ENCODE results near the gene PMEPA1. TPM values are rescaled to one million over a fixed set of nuclear protein-coding genes. Genes with fewer than 3 reads are reported as not detected.

PMEPA1 gene
- total RNA-seq, 6 donors from 2014 or later: 2.1 to 60.9 (median 17.6) TPM

- 2 to 23% methylated on average over 21 to 56 of the region's 108 CpGs for WGBS, 2 donors
- peaks cover 28 to 56% (median 43%) of the 10 kb centered on the region in 4 donors for H3K4me1 ChIP-seq
- no peaks in the 10 kb centered on the region for H3K9me3 ChIP-seq
- TF ChIP-seq EP300 (IDR thresholded peaks at IDR 0.05) (no peak), POLR2AphosphoS5 (IDR thresholded peaks at IDR 0.05) (peak in 1 of 2 donors; percentile 13), CTCF (IDR thresholded peaks at IDR 0.05) (no peak), POLR2A (IDR thresholded peaks at IDR 0.05) (no peak)
- no peaks in the 10 kb centered on the region for H3K27me3 ChIP-seq
- no peaks in the 10 kb centered on the region for H3K36me3 ChIP-seq
- H3K4me3 ChIP-seq: peak overlapping the region; percentile 39 to 88 (median 68)
- peak overlapping the region; percentile 48 to 95 (median 72) for H3K27ac ChIP-seq
- DNase-seq: peak in 1 of 2 donors; percentile 91
- ATAC-seq (ENCODE audit: low FRiP score in 2 of 2): peak in 1 of 2 donors; percentile 54
Measured at GRCh38 chr20:57708694-57709673, 831 bp downstream of the PMEPA1 start.

GRCh38 chr20:57707849-57708693 lies 1.7 kb downstream of the PMEPA1 start:
- Histone ChIP-seq H3K27ac (peak overlapping the region; percentile 48 to 94 (median 60)), H3K27me3 (no peaks in the 10 kb centered on the region), H3K4me3 (peak overlapping the region in 3 of 4 donors; percentile 67 to 88 (median 70)), H3K36me3 (no peaks in the 10 kb centered on the region), H3K9me3 (no peaks in the 10 kb centered on the region), H3K4me1 (peaks cover 19 to 47% (median 34%) of the 10 kb centered on the region in 4 donors)
- 66 to 70% methylated on average over 19 to 23 of the region's 23 CpGs for WGBS, 2 donors
- TF ChIP-seq POLR2A (IDR thresholded peaks at IDR 0.05) (no peak), CTCF (IDR thresholded peaks at IDR 0.05) (no peak), POLR2AphosphoS5 (IDR thresholded peaks at IDR 0.05) (no peak), EP300 (IDR thresholded peaks at IDR 0.05) (no peak)
- DNase-seq (peak in 1 of 2 donors; percentile 51), ATAC-seq (ENCODE audit: low FRiP score in 2 of 2) (no peak)

- peaks cover 16 to 39% (median 31%) of the 10 kb centered on the region in 4 donors for H3K4me1 ChIP-seq
- TF ChIP-seq EP300 (IDR thresholded peaks at IDR 0.05): no peak
- TF ChIP-seq POLR2A (IDR thresholded peaks at IDR 0.05): no peak
- TF ChIP-seq POLR2AphosphoS5 (IDR thresholded peaks at IDR 0.05): no peak
- TF ChIP-seq CTCF (IDR thresholded peaks at IDR 0.05): no peak
- 87 to 92% methylated on average over 7 of the region's 7 CpGs for WGBS, 2 donors
- peak in 1 of 2 donors; percentile 62 for DNase-seq
- no peaks in the 10 kb centered on the region for H3K36me3 ChIP-seq
- no peaks in the 10 kb centered on the region for H3K27me3 ChIP-seq
- H3K27ac ChIP-seq: peak overlapping the region in 2 of 4 donors; percentile 49 to 94
- H3K4me3 ChIP-seq: peak overlapping the region in 1 of 4 donors; percentile 88
- ATAC-seq (ENCODE audit: low FRiP score in 2 of 2): no peak
- H3K9me3 ChIP-seq: no peaks in the 10 kb centered on the region
Measured at GRCh38 chr20:57707320-57707719, 2.5 kb downstream of the PMEPA1 start.

GRCh38 chr20:57705127-57705899 lies 4.5 kb downstream of the PMEPA1 start:
- DNase-seq (no peak), ATAC-seq (ENCODE audit: low FRiP score in 2 of 2) (no peak)
- Histone ChIP-seq H3K27ac (no peak overlapping the region), H3K4me3 (no peak overlapping the region), H3K4me1 (peaks cover 3 to 24% (median 17%) of the 10 kb centered on the region in 4 donors), H3K27me3 (no peaks in the 10 kb centered on the region), H3K36me3 (no peaks in the 10 kb centered on the region), H3K9me3 (no peaks in the 10 kb centered on the region)
- WGBS, 2 donors: 74 to 77% methylated on average over 16 to 18 of the region's 18 CpGs
- TF ChIP-seq POLR2A (IDR thresholded peaks at IDR 0.05) (no peak), CTCF (IDR thresholded peaks at IDR 0.05) (no peak), EP300 (IDR thresholded peaks at IDR 0.05) (no peak), POLR2AphosphoS5 (IDR thresholded peaks at IDR 0.05) (no peak)
